ENCODE measurements around the gene PRSS16.

PRSS16 gene

DNA sequence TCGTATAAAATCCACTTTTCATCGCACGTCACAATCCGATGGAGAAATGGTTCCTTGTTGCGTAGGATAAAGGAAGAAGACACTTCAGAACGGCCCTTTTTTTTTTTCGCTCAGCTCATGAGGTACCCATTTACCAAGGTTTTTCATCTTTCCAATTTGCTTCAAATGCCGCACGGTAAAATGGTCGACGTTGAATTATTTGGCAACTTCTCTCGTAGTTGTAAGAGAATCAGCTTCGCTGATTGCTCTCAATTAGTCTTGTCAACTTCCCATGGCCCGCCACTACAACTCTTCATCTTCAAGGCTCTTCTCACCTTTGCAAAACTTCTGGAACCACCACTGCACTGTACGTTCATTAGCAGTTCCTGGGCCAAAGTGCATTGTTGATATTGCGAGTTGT is 35.8 kb downstream of the PRSS16 start:
- DNase-seq, result no peak

DNA sequence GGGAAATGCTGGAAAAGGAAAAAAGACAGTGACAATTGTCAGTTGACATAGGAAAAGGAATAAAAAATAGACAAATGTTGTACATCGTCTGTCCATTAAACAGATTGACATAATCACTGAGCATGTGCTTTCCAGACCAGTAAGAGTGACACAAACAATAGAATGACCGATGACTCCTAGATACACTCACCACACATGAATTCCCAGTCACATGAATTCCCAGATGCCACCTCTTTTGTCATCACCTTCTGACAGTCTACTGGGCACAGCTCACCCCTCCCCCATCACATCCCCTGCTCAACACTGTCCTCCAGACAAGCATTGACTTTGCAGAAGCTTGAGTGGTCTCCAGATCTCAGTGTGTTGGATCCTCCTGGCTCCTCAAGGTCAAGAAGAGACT is 38.6 kb downstream of the PRSS16 start:
- no peak for DNase-seq

DNA sequence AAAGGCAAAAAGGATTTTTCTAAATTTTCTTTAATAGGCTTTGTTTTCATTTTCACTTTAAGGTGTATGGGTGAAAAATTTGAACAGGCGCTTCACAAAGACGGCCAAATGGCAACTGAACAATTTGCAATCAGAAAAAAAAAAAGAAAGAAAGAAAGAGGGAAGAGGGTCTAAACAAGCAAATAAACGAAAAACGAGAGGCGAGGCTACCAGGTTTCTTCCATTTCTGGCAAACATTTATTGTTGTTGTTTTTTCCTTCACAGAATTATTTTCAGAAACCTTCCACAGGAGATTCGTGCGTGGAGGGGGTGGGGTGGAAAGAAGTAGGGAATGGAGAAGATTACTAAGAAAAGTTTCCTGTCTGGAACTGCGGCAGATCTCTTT is 40.2 kb downstream of the PRSS16 start:
- no peak for DNase-seq

- DNase-seq, result no peak
Measured at GRCh38 chr6:27288136-27289044, 40.9 kb downstream of the PRSS16 start.

GRCh38 chr6:27290065-27290849 is 42.8 kb downstream of the PRSS16 start:
- DNase-seq, result no peak

DNA sequence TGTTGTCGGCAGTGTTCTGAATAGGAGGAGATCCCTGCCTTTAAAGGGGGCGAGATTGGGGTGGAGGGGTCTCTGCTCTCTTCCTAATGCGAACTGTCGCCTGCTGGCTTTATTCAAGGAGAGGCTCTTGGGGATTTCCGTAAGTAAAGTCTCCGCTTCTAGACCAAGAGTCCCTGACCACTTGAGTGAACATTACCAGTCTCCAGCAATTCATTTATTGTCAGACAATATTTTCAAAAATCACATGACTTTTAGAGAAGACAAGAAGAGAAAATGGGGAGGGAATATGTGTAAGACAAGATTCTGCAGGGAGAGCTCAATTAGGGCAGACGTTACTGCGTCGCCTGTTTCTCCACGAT is 43.3 kb downstream of the PRSS16 start:
- DNase-seq, result no peak

GRCh38 chr6:27293436-27294098 is 46.1 kb downstream of the PRSS16 start:
- DNase-seq, result no peak

DNA sequence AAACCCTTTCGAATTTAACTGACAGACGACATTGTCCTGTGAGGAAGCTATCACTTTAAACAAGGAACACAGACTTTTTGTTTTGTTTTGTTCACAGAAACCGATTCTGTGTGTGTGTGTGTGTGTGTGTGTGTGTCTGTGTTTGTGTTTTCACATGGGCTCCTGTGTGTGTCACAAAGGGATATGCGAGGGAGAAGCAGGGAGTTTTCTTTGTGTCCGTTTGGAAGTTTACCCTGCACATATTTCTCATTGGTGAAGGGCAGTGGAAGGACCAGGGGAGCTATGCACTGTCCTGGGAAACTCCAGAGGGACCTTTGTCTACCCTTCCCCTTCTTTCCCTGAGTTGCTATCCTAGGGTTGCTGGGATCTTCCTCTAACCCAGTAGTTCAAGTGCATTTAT is 46.9 kb downstream of the PRSS16 start:
- no peak for DNase-seq

DNA sequence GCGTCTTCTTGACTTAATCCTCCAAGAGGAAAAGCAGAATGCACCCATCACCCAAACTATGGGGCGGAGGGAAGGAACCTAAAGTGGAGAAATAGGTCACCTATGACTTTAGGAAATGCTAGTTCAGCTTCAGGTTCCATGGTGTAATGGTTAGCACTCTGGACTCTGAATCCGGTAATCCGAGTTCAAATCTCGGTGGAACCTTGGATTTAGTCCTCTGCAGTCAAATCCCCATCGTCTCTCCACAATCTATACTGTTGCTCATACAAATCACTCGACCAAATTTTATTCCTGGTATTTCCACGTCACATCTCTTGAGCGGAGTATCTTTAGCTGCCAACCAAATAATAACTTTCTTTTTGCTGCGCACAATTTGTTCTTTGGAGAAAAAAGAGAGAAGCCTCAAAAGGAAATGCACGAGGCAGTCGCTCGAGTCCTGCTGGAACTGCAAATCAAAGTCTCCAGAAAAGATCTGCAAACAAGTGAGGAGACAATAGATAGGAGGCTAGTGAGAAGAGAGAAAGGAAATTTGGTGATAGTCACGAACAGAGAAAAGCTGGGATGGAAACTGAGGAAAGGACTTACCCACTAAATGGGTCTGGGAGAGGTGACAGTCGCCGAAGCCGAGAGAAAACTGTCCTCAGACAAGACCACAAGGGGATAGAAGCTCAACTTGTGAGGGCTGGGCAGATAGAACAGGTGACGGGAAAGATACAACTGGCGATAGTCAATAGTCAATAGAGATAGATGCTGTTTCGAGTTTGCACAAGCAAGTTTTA is 48.0 kb downstream of the PRSS16 start:
- no peak for DNase-seq

- no peak for DNase-seq
Measured at GRCh38 chr6:27296106-27296783, 48.7 kb downstream of the PRSS16 start.

DNA sequence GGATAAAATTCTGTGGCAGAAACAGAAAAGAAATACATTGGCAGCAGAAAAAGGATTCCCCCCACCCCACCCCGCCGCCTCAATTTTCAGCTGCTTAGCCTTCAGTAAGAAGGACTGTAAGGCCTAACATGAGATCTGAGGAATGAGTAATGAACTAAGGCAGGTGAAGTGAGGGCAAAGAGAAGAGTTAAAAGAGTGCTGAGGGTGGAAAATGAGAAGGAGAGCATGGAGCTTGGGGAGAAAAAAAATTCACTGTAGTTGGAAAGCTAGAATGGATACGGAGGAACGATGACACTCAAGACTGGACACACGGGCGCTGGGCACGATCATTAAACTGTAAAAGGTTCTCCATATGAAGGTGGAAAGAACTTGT is 50.0 kb downstream of the PRSS16 start:
- no peak for DNase-seq

DNA sequence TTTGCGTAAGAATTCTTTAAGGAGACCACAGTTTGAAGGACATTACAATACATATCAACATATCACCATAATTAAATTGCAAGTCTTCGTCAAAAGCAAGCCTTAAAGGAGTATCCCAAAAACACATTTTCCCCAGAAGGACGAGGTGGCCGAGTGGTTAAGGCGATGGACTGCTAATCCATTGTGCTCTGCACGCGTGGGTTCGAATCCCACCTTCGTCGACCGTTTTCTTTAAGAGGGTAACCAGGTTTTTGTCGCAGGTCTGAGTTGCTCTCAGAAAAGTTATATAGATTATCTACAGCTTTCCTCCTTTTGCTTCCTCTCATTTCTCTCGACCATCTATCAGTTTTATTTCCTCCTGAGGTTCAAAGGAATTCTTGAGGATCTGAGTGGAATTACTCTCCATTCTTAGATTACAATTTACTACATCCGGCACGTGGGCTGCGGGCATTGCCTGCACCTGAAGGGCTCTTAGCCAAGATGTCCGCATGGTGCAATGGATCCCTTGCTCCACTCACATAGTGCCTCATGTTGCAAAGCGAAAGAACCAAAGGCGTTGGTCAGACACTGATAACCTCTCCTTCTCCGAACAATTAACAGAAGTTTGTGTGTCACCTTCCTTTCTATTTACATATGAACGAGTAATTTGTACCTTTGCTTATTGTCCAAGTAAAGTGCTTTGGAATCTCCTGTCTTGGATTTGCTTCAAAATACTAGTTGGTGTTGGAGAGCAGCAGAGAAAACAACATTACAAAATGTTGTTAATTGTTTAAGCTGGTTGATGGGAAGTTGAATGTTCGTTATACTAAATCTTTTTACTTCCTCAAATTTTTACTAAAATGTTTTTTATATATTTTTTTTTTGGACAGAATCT is 50.6 kb downstream of the PRSS16 start:
- DNase-seq, result no peak

DNA sequence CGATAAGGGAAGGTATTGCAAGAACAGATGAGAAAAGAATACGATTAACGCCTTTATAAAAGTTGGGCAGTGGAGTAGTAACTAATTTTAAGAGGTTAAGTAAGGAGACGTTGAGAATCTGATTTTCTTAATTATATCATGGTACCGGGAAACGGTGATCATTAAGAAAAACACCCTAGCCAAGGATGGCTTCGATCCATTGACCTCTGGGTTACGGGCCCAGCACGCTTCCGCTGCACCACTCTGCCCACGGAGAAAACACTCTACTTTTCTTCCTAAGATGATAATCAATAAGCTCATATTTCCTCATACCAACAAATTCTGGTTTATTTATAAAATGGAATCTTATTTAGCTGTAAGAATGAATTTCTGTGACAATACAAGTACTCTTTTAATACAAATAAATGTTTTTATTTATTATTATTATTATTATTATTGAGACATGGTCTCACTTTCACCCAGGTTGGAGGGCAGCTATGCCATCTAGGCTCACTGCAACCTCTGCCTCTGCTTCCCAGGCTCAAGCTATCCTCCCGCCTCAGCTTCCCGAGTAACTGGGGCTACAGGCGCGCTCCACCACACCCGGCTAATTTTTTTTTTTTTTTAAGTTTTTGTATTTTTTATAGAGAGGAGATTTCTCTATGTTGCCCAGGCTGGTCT is 56.2 kb downstream of the PRSS16 start:
- no peak for DNase-seq

Data from nucleus accumbens (tissue), 56 donors.